Gastroesophageal sphincter (tissue), 3 donors: ENCODE results near the gene C1orf159.

Experiments used
- EP300 ChIP-seq: sonication (generic); formaldehyde crosslinking; IDR thresholded peaks from one replicate; pipeline ENCODE4 v1.6.1; 2017; ENCODE audit warnings: antibody characterized with exemption, mild to moderate bottlenecking
- POLR2A ChIP-seq, 2 donors: fragments of 450-650 bp; IDR thresholded peaks; one replicate each; pipeline ENCODE4 v1.6.1; 2017; ENCODE audit warnings: antibody characterized with exemption in 2 of 2, mild to moderate bottlenecking in 2 of 2, moderate library complexity in 1 of 2
- POLR2AphosphoS5 ChIP-seq: sonication (generic); formaldehyde crosslinking; IDR thresholded peaks from one replicate; pipeline ENCODE4 v1.6.1; 2017; ENCODE audit warnings: antibody characterized with exemption
- TF ChIP-seq, protein P1 (sequence below), 4 experiments: fragments of 200-600 bp in 2 of 4; fragments of 450-650 bp in 2 of 4; sonication (generic) in 1 of 4; IDR thresholded peaks; one replicate each; pipeline ENCODE4 v1.5.1; 2017 to 2019; ENCODE audit warnings: antibody characterized with exemption in 4 of 4, mild to moderate bottlenecking in 2 of 4, moderate library complexity in 2 of 4

DNA sequence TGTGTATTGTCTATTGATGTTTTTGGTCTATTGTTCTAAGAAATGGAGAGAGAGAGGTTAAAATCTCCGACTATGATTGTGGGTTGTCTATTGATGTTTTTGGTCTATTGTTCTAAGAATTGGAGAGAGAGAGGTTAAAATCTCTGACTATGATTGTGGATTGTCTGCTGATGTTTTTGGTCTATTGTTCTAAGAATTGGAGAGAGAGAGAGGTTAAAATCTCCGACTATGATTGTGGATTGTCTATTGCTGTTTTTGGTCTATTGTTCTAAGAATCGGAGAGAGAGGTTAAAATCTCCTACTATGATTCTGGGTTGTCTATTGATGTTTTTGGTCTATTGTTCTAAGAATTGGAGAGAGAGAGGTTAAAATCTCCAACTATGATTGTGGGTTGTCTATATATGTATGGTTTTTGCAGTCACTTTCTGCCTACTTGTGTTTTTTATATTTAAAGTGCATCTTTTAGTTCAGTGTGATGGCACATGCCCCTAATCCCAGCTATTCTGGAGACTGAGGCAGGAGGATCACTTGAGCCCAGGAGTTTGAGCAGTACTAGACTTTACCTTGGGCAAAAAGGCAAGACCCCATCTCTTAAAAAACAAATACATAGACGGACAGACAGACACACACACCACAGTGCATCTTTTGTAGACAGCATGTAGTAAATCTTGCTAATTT is 16.2 kb downstream of the C1orf159 start:
- TF ChIP-seq, protein P1, sequence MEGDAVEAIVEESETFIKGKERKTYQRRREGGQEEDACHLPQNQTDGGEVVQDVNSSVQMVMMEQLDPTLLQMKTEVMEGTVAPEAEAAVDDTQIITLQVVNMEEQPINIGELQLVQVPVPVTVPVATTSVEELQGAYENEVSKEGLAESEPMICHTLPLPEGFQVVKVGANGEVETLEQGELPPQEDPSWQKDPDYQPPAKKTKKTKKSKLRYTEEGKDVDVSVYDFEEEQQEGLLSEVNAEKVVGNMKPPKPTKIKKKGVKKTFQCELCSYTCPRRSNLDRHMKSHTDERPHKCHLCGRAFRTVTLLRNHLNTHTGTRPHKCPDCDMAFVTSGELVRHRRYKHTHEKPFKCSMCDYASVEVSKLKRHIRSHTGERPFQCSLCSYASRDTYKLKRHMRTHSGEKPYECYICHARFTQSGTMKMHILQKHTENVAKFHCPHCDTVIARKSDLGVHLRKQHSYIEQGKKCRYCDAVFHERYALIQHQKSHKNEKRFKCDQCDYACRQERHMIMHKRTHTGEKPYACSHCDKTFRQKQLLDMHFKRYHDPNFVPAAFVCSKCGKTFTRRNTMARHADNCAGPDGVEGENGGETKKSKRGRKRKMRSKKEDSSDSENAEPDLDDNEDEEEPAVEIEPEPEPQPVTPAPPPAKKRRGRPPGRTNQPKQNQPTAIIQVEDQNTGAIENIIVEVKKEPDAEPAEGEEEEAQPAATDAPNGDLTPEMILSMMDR (IDR thresholded peaks at IDR 0.05): no peak
- no peak for TF ChIP-seq POLR2AphosphoS5
- TF ChIP-seq POLR2A (IDR thresholded peaks at IDR 0.05): no peak
- TF ChIP-seq EP300: no peak
